WTC11 (cell line): ENCODE data around the gene RNF44. TPM values are rescaled to one million over a fixed set of nuclear protein-coding genes. Genes with fewer than 3 reads are reported as not detected.

Experiments
- ATAC-seq: fragments of 200-7000 bp; cut with Tn5 transposase; 2 replicates; pipeline ENCODE4 v1.10.0; 2021; ENCODE audit warnings: mild to moderate bottlenecking, moderate library complexity
- CTCF ChIA-PET: fragments of 300-600 bp; sonication (Branson Sonifier 250); formaldehyde crosslinking; loops from one replicate; lab custom pipeline; 2021; ENCODE audit warnings: antibody characterized with exemption; lab: Charles Lee
- POLR2A ChIA-PET: fragments of 350-600 bp; sonication (Branson Sonifier 250); formaldehyde crosslinking; loops from one replicate; lab custom pipeline; 2021; ENCODE audit warnings: antibody characterized with exemption; lab: Charles Lee
- DNase-seq: peaks from one replicate; pipeline ENCODE4 v3.0.0; 2021; ENCODE audit warnings: low spot score
- H3K27ac Mint-ChIP-seq: 2 replicates; pipeline ENCODE4 v1.8.0; 2021; ENCODE audit warnings: mixed read lengths
- H3K27me3 Mint-ChIP-seq: 2 replicates; pipeline ENCODE4 v1.8.0; 2021; ENCODE audit warnings: low read depth, mild to moderate bottlenecking, moderate library complexity, mixed read lengths
- H3K36me3 Mint-ChIP-seq: 2 replicates; pipeline ENCODE4 v1.8.0; 2021; ENCODE audit warnings: mixed read lengths
- H3K4me1 Mint-ChIP-seq: 2 replicates; pipeline ENCODE4 v1.8.0; 2022; ENCODE audit warnings: mixed read lengths
- H3K4me3 Mint-ChIP-seq: 2 replicates; pipeline ENCODE4 v1.8.0; 2021; ENCODE audit warnings: mild to moderate bottlenecking, moderate library complexity, mixed read lengths
- H3K9me3 Mint-ChIP-seq: 2 replicates; pipeline ENCODE4 v1.8.0; 2021; ENCODE audit warnings: mixed read lengths
- CREB1 ChIP-seq: sonication (generic); formaldehyde crosslinking; IDR thresholded peaks from 2 replicates; pipeline ENCODE4 v1.8.0; 2023; ENCODE audit warnings: mild to moderate bottlenecking, missing genetic modification reagents
- FOXP4 ChIP-seq: sonication (generic); formaldehyde crosslinking; IDR thresholded peaks from 2 replicates; pipeline ENCODE4 v1.8.0; 2022; ENCODE audit warnings: mild to moderate bottlenecking, missing genetic modification reagents
- MXD4 ChIP-seq: fragments of 250-450 bp; sonication (Bioruptor Pico); IDR thresholded peaks from 2 replicates; pipeline ENCODE4 v1.8.0; 2021; ENCODE audit warnings: mild to moderate bottlenecking, moderate library complexity, borderline replicate concordance
- NFATC4 ChIP-seq: fragments of 250-450 bp; sonication (Bioruptor Pico); IDR thresholded peaks from 2 replicates; pipeline ENCODE4 v1.9.0; 2021; ENCODE audit warnings: mild to moderate bottlenecking
- NFE2L1 ChIP-seq: sonication (generic); formaldehyde crosslinking; IDR thresholded peaks from 2 replicates; pipeline ENCODE4 v1.8.1; 2023; ENCODE audit warnings: missing genetic modification reagents
- NFYB ChIP-seq: sonication (generic); formaldehyde crosslinking; conservative IDR thresholded peaks from 2 replicates; pipeline ENCODE4 v1.8.0; 2022; ENCODE audit warnings: low read depth, missing genetic modification reagents
- NR1H2 ChIP-seq: sonication (generic); formaldehyde crosslinking; IDR thresholded peaks from 2 replicates; pipeline ENCODE4 v1.9.0; 2021; ENCODE audit warnings: mild to moderate bottlenecking, moderate library complexity, missing genetic modification reagents
- NR3C1 ChIP-seq: sonication (generic); formaldehyde crosslinking; conservative IDR thresholded peaks from 2 replicates; pipeline ENCODE4 v1.8.1; 2023; ENCODE audit warnings: low read depth, mild to moderate bottlenecking, missing genetic modification reagents
- ZMAT4 ChIP-seq: fragments of 250-450 bp; sonication (Bioruptor Pico); IDR thresholded peaks from 2 replicates; pipeline ENCODE4 v1.9.0; 2021; ENCODE audit warnings: mild to moderate bottlenecking
- ZNF121 ChIP-seq: sonication (generic); formaldehyde crosslinking; IDR thresholded peaks from 2 replicates; pipeline ENCODE4 v1.8.0; 2023; ENCODE audit warnings: missing genetic modification reagents
- ZNF219 ChIP-seq: sonication (generic); formaldehyde crosslinking; IDR thresholded peaks from 2 replicates; pipeline ENCODE4 v1.8.0; 2023; ENCODE audit warnings: missing genetic modification reagents, mild to moderate bottlenecking, borderline replicate concordance
- ZNF532 ChIP-seq: fragments of 250-450 bp; sonication (Bioruptor Pico); IDR thresholded peaks from 2 replicates; pipeline ENCODE4 v1.9.0; 2021; ENCODE audit warnings: mild to moderate bottlenecking, borderline replicate concordance
- total RNA-seq: library from RNA; stranded (reverse); gene quantifications from 3 replicates; pipeline ENCODE4 v1.2.3, GENCODE V29; 2021

RNF44 gene
- total RNA-seq, 1 experiment from 2014 or later: 233 TPM

GRCh38 chr5:176515396-176515795, 21.8 kb downstream of the RNF44 start:
- Mint-ChIP-seq H3K9me3 (no peaks in the 10 kb centered on the region), H3K4me3 (no peak overlapping the region), H3K4me1 (peaks cover 2% of the 10 kb centered on the region)
- POLR2A ChIA-PET: no interaction called here
- TF ChIP-seq ZNF219 (CRISPR knock-in tag) (no peak), NFATC4 (CRISPR knock-in tag) (no peak)
- TF ChIP-seq, all 79 proteins: peak for 0
- CTCF ChIA-PET: interaction anchor here (1.8 kb wide), 1 partner anchor 110 kb away, joined by 7 read pairs; no protein-coding TSS in a partner anchor
- no peaks in the 10 kb centered on the region for H3K36me3 Mint-ChIP-seq
- no peak overlapping the region for H3K27ac Mint-ChIP-seq
- ATAC-seq (no peak), DNase-seq (no peak)
- peaks cover 2% of the 10 kb centered on the region; the same call in 1 of the 2 replicates for H3K27me3 Mint-ChIP-seq

GRCh38 chr5:176514244-176514950, 22.8 kb downstream of the RNF44 start:
- H3K36me3 Mint-ChIP-seq: 0 out of 2 replicates have a peak, but pooled peaks cover 3% of the 10 kb centered on the region
- H3K27me3 Mint-ChIP-seq: no peaks in the 10 kb centered on the region
- no peak overlapping the region for H3K27ac Mint-ChIP-seq
- no peak for DNase-seq
- no peak overlapping the region for H3K4me3 Mint-ChIP-seq
- H3K9me3 Mint-ChIP-seq: no peaks in the 10 kb centered on the region
- CTCF ChIA-PET: interaction anchor here (0.9 to 1.8 kb wide), 3 partner anchors 28 to 109 kb away, joined by 3 to 7 read pairs (median 5); no protein-coding TSS in a partner anchor
- POLR2A ChIA-PET: no interaction called here
- no peak for ATAC-seq
- H3K4me1 Mint-ChIP-seq: no peaks in the 10 kb centered on the region
- no peak for TF ChIP-seq FOXP4 (CRISPR knock-in tag)
- TF ChIP-seq ZNF121 (CRISPR knock-in tag): peak; percentile 17; the same call in 1 of the 2 replicates
- TF ChIP-seq ZMAT4: no peak
- no peak for TF ChIP-seq NR3C1

GRCh38 chr5:176513788-176514187, 23.4 kb downstream of the RNF44 start:
- CTCF ChIA-PET: interaction anchor here (0.9 to 1.8 kb wide), 3 partner anchors 29 to 108 kb away, joined by 3 to 7 read pairs (median 5); no protein-coding TSS in a partner anchor
- TF ChIP-seq CREB1 (CRISPR knock-in tag): no peak
- TF ChIP-seq, all 79 proteins: peak for 0
- H3K9me3 Mint-ChIP-seq: no peaks in the 10 kb centered on the region
- H3K27ac Mint-ChIP-seq: no peak overlapping the region
- DNase-seq (no peak), ATAC-seq (no peak)
- no peak overlapping the region for H3K4me3 Mint-ChIP-seq
- POLR2A ChIA-PET: no interaction called here
- H3K4me1 Mint-ChIP-seq: no peaks in the 10 kb centered on the region
- 0 out of 2 replicates have a peak, but pooled peaks cover 3% of the 10 kb centered on the region for H3K36me3 Mint-ChIP-seq
- no peaks in the 10 kb centered on the region for H3K27me3 Mint-ChIP-seq

- no peak overlapping the region for H3K27ac Mint-ChIP-seq
- no peak overlapping the region for H3K4me3 Mint-ChIP-seq
- ATAC-seq (no peak), DNase-seq (no peak)
- POLR2A ChIA-PET: no interaction called here
- H3K27me3 Mint-ChIP-seq: no peaks in the 10 kb centered on the region
- CTCF ChIA-PET: no interaction called here
- peaks cover 38% of the 10 kb centered on the region for H3K36me3 Mint-ChIP-seq
- H3K9me3 Mint-ChIP-seq: no peaks in the 10 kb centered on the region
- TF ChIP-seq NR1H2 (CRISPR knock-in tag): no peak
- TF ChIP-seq NFE2L1 (CRISPR knock-in tag): no peak
- TF ChIP-seq MXD4 (CRISPR knock-in tag): no peak
- no peak for TF ChIP-seq NFYB
- TF ChIP-seq ZNF532 (CRISPR knock-in tag): no peak
- no peaks in the 10 kb centered on the region for H3K4me1 Mint-ChIP-seq
These were observed 28.6 kb downstream of the RNF44 start for GRCh38 chr5:176508603-176509002.
